Neural cell (in vitro differentiated cells): ENCODE measurements around the gene PTTG1IP. TPM values are rescaled to one million over a fixed set of nuclear protein-coding genes. Genes with fewer than 3 reads are reported as not detected.
A peak's percentile ranks its signal among the peaks of the same experiment; 100 is the strongest.

Source experiments
- H2AFZ ChIP-seq: fragments of 200-600, 300-800 bp; sonication (generic), shearing (Covaris generic); 2 replicates; pipeline ENCODE4 v1.6.0; 2014; ENCODE audit warnings: low read depth, mild to moderate bottlenecking, antibody characterized with exemption, low read length, moderate library complexity
- H3F3A ChIP-seq: fragments of 200-600 bp; shearing (Covaris generic); 2 replicates; pipeline ENCODE4 v1.6.1; 2016; ENCODE audit warnings: mild to moderate bottlenecking, moderate library complexity, mixed read lengths, antibody characterized with exemption, low read length; ENCODE audit not compliant: insufficient read depth, poor library complexity, severe bottlenecking
- H3K27ac ChIP-seq: fragments of 200-600, 300-800 bp; sonication (generic), shearing (Covaris generic); 2 replicates; pipeline ENCODE4 v1.5.1; 2014; ENCODE audit warnings: mild to moderate bottlenecking, low read length, moderate library complexity
- H3K27me3 ChIP-seq: fragments of 300-800, 200-600 bp; sonication (generic), shearing (Covaris generic); 2 replicates; pipeline ENCODE4 v1.6.0; 2014; ENCODE audit warnings: mild to moderate bottlenecking, low read depth, low read length, moderate library complexity; ENCODE audit not compliant: insufficient read depth
- H3K36me3 ChIP-seq: fragments of 300-800, 200-600 bp; sonication (generic), shearing (Covaris generic); 2 replicates; pipeline ENCODE4 v1.5.1; 2014; ENCODE audit warnings: mild to moderate bottlenecking, antibody characterized with exemption, low read length, moderate library complexity; ENCODE audit not compliant: insufficient read depth
- H3K4me2 ChIP-seq: fragments of 300-800, 200-600 bp; sonication (generic), shearing (Covaris generic); 2 replicates; pipeline ENCODE4 v1.6.0; 2014; ENCODE audit warnings: mild to moderate bottlenecking, low read length
- H3K4me3 ChIP-seq: fragments of 300-800, 200-600 bp; sonication (generic), shearing (Covaris generic); 2 replicates; pipeline ENCODE4 v1.5.1; 2014; ENCODE audit warnings: mild to moderate bottlenecking, low read length, moderate library complexity
- H3K79me2 ChIP-seq: fragments of 200-600 bp; shearing (Covaris generic); replicated peaks from 2 replicates; pipeline ENCODE4 v1.6.0; 2014; ENCODE audit warnings: mild to moderate bottlenecking, low read length, moderate library complexity; ENCODE audit not compliant: insufficient read depth
- H3K9ac ChIP-seq: fragments of 300-800, 200-600 bp; sonication (generic), shearing (Covaris generic); 2 replicates; pipeline ENCODE4 v1.6.1; 2016; ENCODE audit warnings: mild to moderate bottlenecking, low read length, mixed read lengths
- H3K9me2 ChIP-seq: fragments of 200-600 bp; shearing (Covaris generic); 2 replicates; pipeline ENCODE4 v1.6.1; 2016; ENCODE audit warnings: mild to moderate bottlenecking, low read length, mixed read lengths; ENCODE audit not compliant: insufficient read depth
- H3K9me3 ChIP-seq: fragments of 200-600, 300-800 bp; sonication (generic), shearing (Covaris generic); 2 replicates; pipeline ENCODE4 v1.6.1; 2016; ENCODE audit warnings: mild to moderate bottlenecking, mixed run types, low read length, moderate library complexity, mixed read lengths
- H4K20me1 ChIP-seq: fragments of 200-600 bp; shearing (Covaris generic); 2 replicates; pipeline ENCODE4 v1.6.1; 2016; ENCODE audit warnings: mild to moderate bottlenecking, mixed run types; ENCODE audit not compliant: insufficient read depth
- CTCF ChIP-seq: fragments of 450-650 bp; IDR thresholded peaks from 2 replicates; pipeline ENCODE4 v1.5.1; 2014; ENCODE audit warnings: antibody characterized with exemption, mild to moderate bottlenecking, moderate library complexity; ENCODE audit not compliant: poor library complexity, severe bottlenecking
- EP300 ChIP-seq: fragments of 450-650 bp; conservative IDR thresholded peaks from 2 replicates; pipeline ENCODE4 v1.6.1; 2014; ENCODE audit warnings: antibody characterized with exemption, mild to moderate bottlenecking, moderate library complexity; ENCODE audit not compliant: poor library complexity, severe bottlenecking
- EZH2 ChIP-seq: fragments of 200-600, 300-800 bp; shearing (Covaris generic), sonication (generic); IDR thresholded peaks from 2 replicates; pipeline ENCODE4 v1.6.1; 2014; ENCODE audit warnings: antibody characterized with exemption, low read length, borderline replicate concordance, mild to moderate bottlenecking; ENCODE audit not compliant: insufficient read depth, poor library complexity, severe bottlenecking
- MXI1 ChIP-seq: fragments of 450-650 bp; conservative IDR thresholded peaks from 2 replicates; pipeline ENCODE4 v1.6.1; 2014; ENCODE audit warnings: antibody characterized with exemption, mild to moderate bottlenecking; ENCODE audit not compliant: poor library complexity, severe bottlenecking
- POLR2AphosphoS5 ChIP-seq: IDR thresholded peaks from 2 replicates; pipeline ENCODE4 v1.6.1; 2012
- RAD21 ChIP-seq: fragments of 450-650 bp; conservative IDR thresholded peaks from 2 replicates; pipeline ENCODE4 v1.6.1; 2014; ENCODE audit warnings: antibody characterized with exemption, mild to moderate bottlenecking, moderate library complexity
- REST ChIP-seq: IDR thresholded peaks from 2 replicates; pipeline ENCODE4 v1.6.1; 2012; ENCODE audit warnings: borderline replicate concordance
- SMC3 ChIP-seq: fragments of 450-650 bp; conservative IDR thresholded peaks from 2 replicates; pipeline ENCODE4 v1.6.1; 2014; ENCODE audit warnings: antibody characterized with exemption, mild to moderate bottlenecking, moderate library complexity; ENCODE audit not compliant: poor library complexity
- TAF1 ChIP-seq: IDR thresholded peaks from 2 replicates; pipeline ENCODE4 v1.6.1; 2012; ENCODE audit warnings: low read depth
- polyA plus RNA-seq: library from polyadenylated mRNA; depleted of rRNA; stranded (reverse); fragments of >200 nt; gene quantifications from 2 replicates; pipeline ENCODE4 v1.2.3, GENCODE V29; 2014

PTTG1IP gene
- polyA plus RNA-seq, 1 donor from 2014 or later: 152 TPM

GRCh38 chr21:44919111-44919912 lies 45.8 kb upstream of the PTTG1IP start:
- H3K9ac ChIP-seq: no peak overlapping the region
- no peaks in the 10 kb centered on the region for H3K36me3 ChIP-seq
- H3K27me3 ChIP-seq: peaks cover 71% of the 10 kb centered on the region
- no peak for TF ChIP-seq SMC3
- no peak for TF ChIP-seq RAD21
- H3K79me2 ChIP-seq: no peaks in the 10 kb centered on the region
- H3K9me2 ChIP-seq: no peaks in the 10 kb centered on the region
- H3K27ac ChIP-seq: no peak overlapping the region
- no peak overlapping the region for H3K4me2 ChIP-seq
- H4K20me1 ChIP-seq: no peaks in the 10 kb centered on the region
- no peaks in the 10 kb centered on the region for H3F3A ChIP-seq
- H3K9me3 ChIP-seq: peaks cover 5% of the 10 kb centered on the region
- H3K4me3 ChIP-seq: peak overlapping the region; percentile 13
- no peak overlapping the region for H2AFZ ChIP-seq

- Histone ChIP-seq H3K9me3 (peaks cover 5% of the 10 kb centered on the region), H3K4me3 (peak overlapping the region; percentile 13), H3K27ac (no peak overlapping the region), H3K27me3 (peaks cover 66% of the 10 kb centered on the region), H3K9me2 (no peaks in the 10 kb centered on the region), H2AFZ (no peak overlapping the region), H3K36me3 (no peaks in the 10 kb centered on the region), H4K20me1 (no peaks in the 10 kb centered on the region), H3F3A (no peaks in the 10 kb centered on the region), H3K79me2 (no peaks in the 10 kb centered on the region), H3K9ac (no peak overlapping the region), H3K4me2 (no peak overlapping the region)
- TF ChIP-seq EZH2: no peak
- no peak for TF ChIP-seq REST
- TF ChIP-seq TAF1: no peak
- no peak for TF ChIP-seq POLR2AphosphoS5
- TF ChIP-seq CTCF: no peak
- no peak for TF ChIP-seq MXI1
- TF ChIP-seq EP300: no peak
- TF ChIP-seq SMC3: no peak
- TF ChIP-seq RAD21: no peak
These were observed 45.1 kb upstream of the PTTG1IP start for GRCh38 chr21:44918581-44919033.
